Lower leg skin (tissue), 3 donors: ENCODE results near the gene METTL2A.
"Not testable (repeated sequence)": the region's sequence is repeated elsewhere in the genome, so short reads cannot be mapped to it uniquely, and the experiment has no call there.

ENCODE experiments used
- POLR2A ChIP-seq, 2 donors: fragments of 450-650 bp; IDR thresholded peaks; one replicate each; pipeline ENCODE4 v1.6.1; 2016 to 2017; ENCODE audit warnings: antibody characterized with exemption in 2 of 2, mild to moderate bottlenecking in 1 of 2, moderate library complexity in 1 of 2
- TF ChIP-seq, protein P1 (sequence below), 3 donors: fragments of 450-650 bp; IDR thresholded peaks; one replicate each; pipeline ENCODE4 v1.5.1; 2016; ENCODE audit warnings: antibody characterized with exemption in 3 of 3, mild to moderate bottlenecking in 3 of 3, moderate library complexity in 2 of 3

GRCh38 chr17:62435251-62435650, 11.6 kb downstream of the METTL2A start:
- TF ChIP-seq POLR2A (IDR thresholded peaks at IDR 0.05), result not testable (repeated sequence)
- TF ChIP-seq, protein P1, sequence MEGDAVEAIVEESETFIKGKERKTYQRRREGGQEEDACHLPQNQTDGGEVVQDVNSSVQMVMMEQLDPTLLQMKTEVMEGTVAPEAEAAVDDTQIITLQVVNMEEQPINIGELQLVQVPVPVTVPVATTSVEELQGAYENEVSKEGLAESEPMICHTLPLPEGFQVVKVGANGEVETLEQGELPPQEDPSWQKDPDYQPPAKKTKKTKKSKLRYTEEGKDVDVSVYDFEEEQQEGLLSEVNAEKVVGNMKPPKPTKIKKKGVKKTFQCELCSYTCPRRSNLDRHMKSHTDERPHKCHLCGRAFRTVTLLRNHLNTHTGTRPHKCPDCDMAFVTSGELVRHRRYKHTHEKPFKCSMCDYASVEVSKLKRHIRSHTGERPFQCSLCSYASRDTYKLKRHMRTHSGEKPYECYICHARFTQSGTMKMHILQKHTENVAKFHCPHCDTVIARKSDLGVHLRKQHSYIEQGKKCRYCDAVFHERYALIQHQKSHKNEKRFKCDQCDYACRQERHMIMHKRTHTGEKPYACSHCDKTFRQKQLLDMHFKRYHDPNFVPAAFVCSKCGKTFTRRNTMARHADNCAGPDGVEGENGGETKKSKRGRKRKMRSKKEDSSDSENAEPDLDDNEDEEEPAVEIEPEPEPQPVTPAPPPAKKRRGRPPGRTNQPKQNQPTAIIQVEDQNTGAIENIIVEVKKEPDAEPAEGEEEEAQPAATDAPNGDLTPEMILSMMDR (IDR thresholded peaks at IDR 0.05), result not testable (repeated sequence)
